Astrocyte of the cerebellum (primary cell): ENCODE data around the gene LIPN.

Experiments
- DNase-seq: peaks from one replicate; pipeline ENCODE4 v3.0.0-alpha.2; 2011; ENCODE audit warnings: low read depth
- H3K4me3 ChIP-seq: 2 replicates; pipeline ENCODE4 v1.5.1; 2011; ENCODE audit warnings: mild to moderate bottlenecking, low read depth, low read length, moderate library complexity
- in situ Hi-C: cut with HindIII; loops from 2 replicates; pipeline ENCODE4 v1.10.0; 2017; ENCODE audit warnings: low sequenced_read_pairs
- TF ChIP-seq, protein P1 (sequence below): IDR thresholded peaks from 2 replicates; pipeline ENCODE4 v1.5.1; 2012; ENCODE audit warnings: low read length, low read depth, moderate library complexity, mild to moderate bottlenecking; ENCODE audit errors: missing control alignments

Gene LIPN

GRCh38 chr10:88769384-88769783 lies 9.6 kb downstream of the LIPN start:
- TF ChIP-seq, protein P1, sequence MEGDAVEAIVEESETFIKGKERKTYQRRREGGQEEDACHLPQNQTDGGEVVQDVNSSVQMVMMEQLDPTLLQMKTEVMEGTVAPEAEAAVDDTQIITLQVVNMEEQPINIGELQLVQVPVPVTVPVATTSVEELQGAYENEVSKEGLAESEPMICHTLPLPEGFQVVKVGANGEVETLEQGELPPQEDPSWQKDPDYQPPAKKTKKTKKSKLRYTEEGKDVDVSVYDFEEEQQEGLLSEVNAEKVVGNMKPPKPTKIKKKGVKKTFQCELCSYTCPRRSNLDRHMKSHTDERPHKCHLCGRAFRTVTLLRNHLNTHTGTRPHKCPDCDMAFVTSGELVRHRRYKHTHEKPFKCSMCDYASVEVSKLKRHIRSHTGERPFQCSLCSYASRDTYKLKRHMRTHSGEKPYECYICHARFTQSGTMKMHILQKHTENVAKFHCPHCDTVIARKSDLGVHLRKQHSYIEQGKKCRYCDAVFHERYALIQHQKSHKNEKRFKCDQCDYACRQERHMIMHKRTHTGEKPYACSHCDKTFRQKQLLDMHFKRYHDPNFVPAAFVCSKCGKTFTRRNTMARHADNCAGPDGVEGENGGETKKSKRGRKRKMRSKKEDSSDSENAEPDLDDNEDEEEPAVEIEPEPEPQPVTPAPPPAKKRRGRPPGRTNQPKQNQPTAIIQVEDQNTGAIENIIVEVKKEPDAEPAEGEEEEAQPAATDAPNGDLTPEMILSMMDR: no peak
- H3K4me3 ChIP-seq: no peak overlapping the region
- in situ Hi-C loops: no loop called here
- DNase-seq: no peak

DNA sequence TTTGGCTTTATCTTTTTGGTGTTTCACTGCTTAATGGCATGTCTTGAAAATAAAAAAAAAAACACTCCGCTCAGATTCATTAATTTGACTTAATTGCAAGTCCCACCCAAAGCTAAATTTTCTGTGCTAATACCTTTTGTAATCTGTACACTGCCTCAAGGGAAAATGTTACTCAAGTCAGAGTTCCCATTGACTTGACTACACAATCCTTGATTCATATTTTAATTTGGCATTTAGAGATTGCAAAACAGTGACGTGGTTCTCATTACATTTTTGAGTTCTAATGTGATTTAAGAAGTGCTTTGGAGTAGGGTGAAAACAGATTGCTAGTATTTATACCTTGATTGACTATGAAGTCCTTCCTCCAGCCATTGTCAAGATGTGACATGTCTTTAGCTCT lies 21.4 kb downstream of the LIPN start:
- no peak overlapping the region for H3K4me3 ChIP-seq
- DNase-seq: no peak
- in situ Hi-C loops: no loop called here
- TF ChIP-seq, protein P1: no peak

- TF ChIP-seq, protein P1: no peak
- no peak overlapping the region for H3K4me3 ChIP-seq
- DNase-seq: no peak
- in situ Hi-C loops: no loop called here
These were observed 22.4 kb downstream of the LIPN start for GRCh38 chr10:88782222-88782621.

GRCh38 chr10:88783724-88784123 lies 23.9 kb downstream of the LIPN start:
- peak; percentile 11 for DNase-seq
- TF ChIP-seq, protein P1: no peak
- in situ Hi-C loops: no loop called here
- no peak overlapping the region for H3K4me3 ChIP-seq

- TF ChIP-seq, protein P1: no peak
- no peak overlapping the region for H3K4me3 ChIP-seq
- no peak for DNase-seq
- in situ Hi-C loops: no loop called here
These were observed 26.4 kb downstream of the LIPN start for GRCh38 chr10:88786032-88786770.

DNA sequence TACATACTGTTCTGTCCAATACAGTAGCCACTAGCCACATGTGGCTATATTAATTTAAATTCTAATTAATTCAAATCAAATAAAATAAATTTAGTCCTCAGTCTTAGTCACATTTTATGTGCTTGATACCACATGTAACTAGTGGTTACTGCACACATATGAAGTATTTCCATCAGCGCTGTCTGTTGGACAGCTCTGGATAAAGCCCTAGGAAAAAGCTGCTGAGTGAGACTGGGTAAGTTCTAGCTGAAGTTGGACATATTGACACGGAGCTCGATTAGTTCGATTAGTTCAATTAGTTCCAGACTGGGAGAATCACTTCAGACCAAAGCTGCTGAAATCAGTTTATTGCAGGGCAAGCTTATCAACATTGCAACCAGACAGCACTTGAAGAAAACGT lies 27.6 kb downstream of the LIPN start:
- no peak for DNase-seq
- TF ChIP-seq, protein P1: no peak
- no peak overlapping the region for H3K4me3 ChIP-seq
- in situ Hi-C loops: no loop called here
